Mammary epithelial cell (primary cell): ENCODE data around the gene KRT37.

Source experiments
- EZH2 ChIP-seq: IDR thresholded peaks from 2 replicates; pipeline ENCODE4 v1.6.1; 2012; ENCODE audit warnings: low read length, inconsistent platforms, borderline replicate concordance
- TF ChIP-seq, protein P1 (sequence below), 2 donors: IDR thresholded peaks in 1 of 2; conservative IDR thresholded peaks in 1 of 2; 2 replicates each; pipeline ENCODE4 v1.5.1; 2011 to 2012; ENCODE audit warnings: inconsistent platforms in 2 of 2, low read length in 2 of 2, mild to moderate bottlenecking in 2 of 2, control low read depth in 1 of 2, low read depth in 1 of 2; ENCODE audit not compliant: insufficient read depth in 1 of 2; ENCODE audit errors: extremely low read depth in 1 of 2

DNA sequence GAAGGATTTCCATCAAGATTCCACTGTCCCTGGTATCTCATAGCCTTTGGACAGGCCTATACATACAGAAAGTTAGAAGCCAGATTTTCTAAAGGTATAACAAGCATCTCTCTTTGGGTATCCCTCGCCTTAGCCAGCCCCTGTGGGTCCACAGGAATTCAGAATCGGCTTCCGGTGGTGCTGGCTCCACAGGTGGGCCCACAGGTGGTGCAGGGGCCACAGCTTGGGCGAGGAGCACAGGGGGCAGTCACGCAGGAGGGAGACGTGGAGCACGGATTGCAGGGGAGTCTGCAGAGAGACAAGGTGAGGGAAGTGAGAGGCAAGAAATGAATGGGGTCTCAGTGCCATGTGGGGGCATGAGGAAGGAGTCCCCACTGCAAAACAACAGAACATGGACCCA is 12.9 kb upstream of the KRT37 start:
- TF ChIP-seq, protein P1, sequence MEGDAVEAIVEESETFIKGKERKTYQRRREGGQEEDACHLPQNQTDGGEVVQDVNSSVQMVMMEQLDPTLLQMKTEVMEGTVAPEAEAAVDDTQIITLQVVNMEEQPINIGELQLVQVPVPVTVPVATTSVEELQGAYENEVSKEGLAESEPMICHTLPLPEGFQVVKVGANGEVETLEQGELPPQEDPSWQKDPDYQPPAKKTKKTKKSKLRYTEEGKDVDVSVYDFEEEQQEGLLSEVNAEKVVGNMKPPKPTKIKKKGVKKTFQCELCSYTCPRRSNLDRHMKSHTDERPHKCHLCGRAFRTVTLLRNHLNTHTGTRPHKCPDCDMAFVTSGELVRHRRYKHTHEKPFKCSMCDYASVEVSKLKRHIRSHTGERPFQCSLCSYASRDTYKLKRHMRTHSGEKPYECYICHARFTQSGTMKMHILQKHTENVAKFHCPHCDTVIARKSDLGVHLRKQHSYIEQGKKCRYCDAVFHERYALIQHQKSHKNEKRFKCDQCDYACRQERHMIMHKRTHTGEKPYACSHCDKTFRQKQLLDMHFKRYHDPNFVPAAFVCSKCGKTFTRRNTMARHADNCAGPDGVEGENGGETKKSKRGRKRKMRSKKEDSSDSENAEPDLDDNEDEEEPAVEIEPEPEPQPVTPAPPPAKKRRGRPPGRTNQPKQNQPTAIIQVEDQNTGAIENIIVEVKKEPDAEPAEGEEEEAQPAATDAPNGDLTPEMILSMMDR (conservative IDR thresholded peaks at IDR 0.05 in 1 of 2, IDR thresholded peaks at IDR 0.05 in 1 of 2; ENCODE audit: extremely low read depth in 1 of 2, insufficient read depth in 1 of 2, low read depth in 1 of 2, low read length in 2 of 2), result no peak
- TF ChIP-seq EZH2, result no peak
